HG03565 (cell line): ENCODE measurements around the gene ZNRD2.

Experiments
- ATAC-seq: cut with Tn5 transposase; IDR thresholded peaks from one replicate; pipeline ENCODE4 v1.9.1; 2021; ENCODE audit warnings: mild to moderate bottlenecking, moderate library complexity; ENCODE audit not compliant: unreplicated experiment

ZNRD2 gene

GRCh38 chr11:65572356-65573051 is 2.2 kb downstream of the ZNRD2 start, which contains the start of gene FAM89B:
TSS of gene FAM89B (plus strand) at chr11:65572538. CDS start at chr11:65572670, 132 bp downstream.
- no peak for ATAC-seq

- no peak for ATAC-seq
These were observed 3.3 kb downstream of the ZNRD2 start for GRCh38 chr11:65573391-65574079.

- peak; percentile 14 for ATAC-seq
These were observed 4.0 kb downstream of the ZNRD2 start for GRCh38 chr11:65574109-65574810.

- ATAC-seq = no peak
These were observed 4.7 kb downstream of the ZNRD2 start for GRCh38 chr11:65574811-65575567.

- ATAC-seq = no peak
These were observed 5.4 kb downstream of the ZNRD2 start, which contains the start of gene EHBP1L1 for GRCh38 chr11:65575568-65576231. TSS of gene EHBP1L1 (plus strand) at chr11:65576053. CDS start at chr11:65576303, 250 bp downstream.

GRCh38 chr11:65576232-65576866 is 6.1 kb downstream of the ZNRD2 start:
- ATAC-seq = no peak

- no peak for ATAC-seq
These were observed 6.8 kb downstream of the ZNRD2 start for GRCh38 chr11:65576867-65577755.

GRCh38 chr11:65577756-65578109 is 7.5 kb downstream of the ZNRD2 start:
- no peak for ATAC-seq

GRCh38 chr11:65578134-65578533 is 7.9 kb downstream of the ZNRD2 start:
- no peak for ATAC-seq

- ATAC-seq = no peak
These were observed 8.4 kb downstream of the ZNRD2 start for GRCh38 chr11:65578667-65579066.

- no peak for ATAC-seq
These were observed 9.0 kb downstream of the ZNRD2 start for GRCh38 chr11:65579291-65579690.

- ATAC-seq = no peak
These were observed 9.9 kb downstream of the ZNRD2 start for GRCh38 chr11:65580031-65580692.

- no peak for ATAC-seq
These were observed 10.5 kb downstream of the ZNRD2 start for GRCh38 chr11:65580756-65581155.

- no peak for ATAC-seq
These were observed 11.7 kb downstream of the ZNRD2 start for GRCh38 chr11:65581928-65582327.

GRCh38 chr11:65583589-65583988 is 13.3 kb downstream of the ZNRD2 start:
- ATAC-seq = no peak

- no peak for ATAC-seq
These were observed 13.8 kb downstream of the ZNRD2 start for GRCh38 chr11:65584106-65584505.

GRCh38 chr11:65584723-65585171 is 14.5 kb downstream of the ZNRD2 start:
- ATAC-seq = no peak
